Bronchial epithelial cell (primary cell): ENCODE measurements around the gene KCTD16. TPM values are rescaled to one million over a fixed set of nuclear protein-coding genes. Genes with fewer than 3 reads are reported as not detected.

Source experiments
- DNase-seq: peaks from one replicate; pipeline ENCODE4 v3.0.0-alpha.2; 2010; ENCODE audit warnings: low read depth
- FAIRE-seq: peaks from 2 replicates; lab custom pipeline; 2011; peaks lifted over from hg19 to GRCh38; lab: Jason Lieb, UNC
- H3K27me3 ChIP-seq: 2 replicates; pipeline ENCODE4 v1.5.1; 2011; ENCODE audit warnings: low read length; ENCODE audit not compliant: control insufficient read depth, insufficient read depth
- H3K36me3 ChIP-seq: 2 replicates; pipeline ENCODE4 v1.5.1; 2011; ENCODE audit warnings: low read length; ENCODE audit not compliant: control insufficient read depth, insufficient read depth
- H3K4me3 ChIP-seq: 2 replicates; pipeline ENCODE4 v1.5.1; 2011; ENCODE audit warnings: mild to moderate bottlenecking, low read depth, low read length, control low read depth
- total RNA-seq: library from RNA; depleted of rRNA; stranded (reverse); fragments of >200 nt; gene quantifications from 2 replicates; pipeline ENCODE4 v1.2.1, GENCODE V29; 2014
- TF ChIP-seq, protein P1 (sequence below): IDR thresholded peaks from 2 replicates; pipeline ENCODE4 v1.5.1; 2011; ENCODE audit warnings: mild to moderate bottlenecking, moderate library complexity, low read length, control low read depth, inconsistent platforms; ENCODE audit not compliant: insufficient read depth, severe bottlenecking

Gene KCTD16
- total RNA-seq, 1 donor from 2014 or later: under 0.01 TPM

- H3K36me3 ChIP-seq: no peaks in the 10 kb centered on the region
- H3K4me3 ChIP-seq: no peak overlapping the region
- no peak for FAIRE-seq
- no peaks in the 10 kb centered on the region for H3K27me3 ChIP-seq
- DNase-seq: no peak
- TF ChIP-seq, protein P1, sequence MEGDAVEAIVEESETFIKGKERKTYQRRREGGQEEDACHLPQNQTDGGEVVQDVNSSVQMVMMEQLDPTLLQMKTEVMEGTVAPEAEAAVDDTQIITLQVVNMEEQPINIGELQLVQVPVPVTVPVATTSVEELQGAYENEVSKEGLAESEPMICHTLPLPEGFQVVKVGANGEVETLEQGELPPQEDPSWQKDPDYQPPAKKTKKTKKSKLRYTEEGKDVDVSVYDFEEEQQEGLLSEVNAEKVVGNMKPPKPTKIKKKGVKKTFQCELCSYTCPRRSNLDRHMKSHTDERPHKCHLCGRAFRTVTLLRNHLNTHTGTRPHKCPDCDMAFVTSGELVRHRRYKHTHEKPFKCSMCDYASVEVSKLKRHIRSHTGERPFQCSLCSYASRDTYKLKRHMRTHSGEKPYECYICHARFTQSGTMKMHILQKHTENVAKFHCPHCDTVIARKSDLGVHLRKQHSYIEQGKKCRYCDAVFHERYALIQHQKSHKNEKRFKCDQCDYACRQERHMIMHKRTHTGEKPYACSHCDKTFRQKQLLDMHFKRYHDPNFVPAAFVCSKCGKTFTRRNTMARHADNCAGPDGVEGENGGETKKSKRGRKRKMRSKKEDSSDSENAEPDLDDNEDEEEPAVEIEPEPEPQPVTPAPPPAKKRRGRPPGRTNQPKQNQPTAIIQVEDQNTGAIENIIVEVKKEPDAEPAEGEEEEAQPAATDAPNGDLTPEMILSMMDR: no peak
Measured at GRCh38 chr5:144308174-144308573, 137.5 kb downstream of the KCTD16 start.

GRCh38 chr5:144308906-144309670, 138.4 kb downstream of the KCTD16 start:
- no peak for FAIRE-seq
- Histone ChIP-seq H3K4me3 (no peak overlapping the region), H3K27me3 (no peaks in the 10 kb centered on the region), H3K36me3 (no peaks in the 10 kb centered on the region)
- no peak for DNase-seq
- TF ChIP-seq, protein P1: no peak

DNA sequence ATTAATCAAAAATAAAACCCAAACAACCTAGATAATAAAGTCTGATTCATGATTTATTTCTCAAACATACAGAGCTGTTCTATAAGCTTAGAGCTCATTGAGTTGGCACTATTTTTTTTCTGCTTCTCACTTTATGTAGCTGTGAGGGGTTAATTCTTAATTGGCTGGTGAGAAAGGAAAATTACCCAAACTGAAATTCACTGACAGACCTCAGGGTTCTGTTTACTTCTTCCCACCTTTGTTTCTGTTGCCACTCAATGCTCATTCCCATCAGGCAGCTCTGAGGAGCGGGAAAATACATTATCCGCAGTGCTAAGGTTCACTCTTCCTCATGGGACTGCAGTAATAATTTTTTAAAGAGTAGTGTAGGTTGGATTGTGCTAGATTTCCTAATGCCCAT, 139.9 kb downstream of the KCTD16 start:
- no peaks in the 10 kb centered on the region for H3K36me3 ChIP-seq
- no peak for FAIRE-seq
- H3K4me3 ChIP-seq: no peak overlapping the region
- TF ChIP-seq, protein P1: no peak
- H3K27me3 ChIP-seq: no peaks in the 10 kb centered on the region
- no peak for DNase-seq

- TF ChIP-seq, protein P1: no peak
- DNase-seq (no peak), FAIRE-seq (no peak)
- Histone ChIP-seq H3K36me3 (no peaks in the 10 kb centered on the region), H3K4me3 (no peak overlapping the region), H3K27me3 (no peaks in the 10 kb centered on the region)
Measured at GRCh38 chr5:144313147-144313726, 142.6 kb downstream of the KCTD16 start.

- no peaks in the 10 kb centered on the region for H3K27me3 ChIP-seq
- FAIRE-seq: no peak
- no peak for DNase-seq
- no peaks in the 10 kb centered on the region for H3K36me3 ChIP-seq
- no peak overlapping the region for H3K4me3 ChIP-seq
- TF ChIP-seq, protein P1: no peak
Measured at GRCh38 chr5:144315026-144315425, 144.4 kb downstream of the KCTD16 start.
